HG03469 (cell line): ENCODE results near the gene PRCP.
A peak's percentile ranks its signal among the peaks of the same experiment; 100 is the strongest.
"Not testable (repeated sequence)": the region's sequence is repeated elsewhere in the genome, so short reads cannot be mapped to it uniquely, and the experiment has no call there.

Experiments
- ATAC-seq: cut with Tn5 transposase; IDR thresholded peaks from one replicate; pipeline ENCODE4 v1.9.1; 2021; ENCODE audit warnings: mild to moderate bottlenecking, moderate library complexity, moderate number of reproducible peaks; ENCODE audit not compliant: unreplicated experiment

PRCP gene

DNA sequence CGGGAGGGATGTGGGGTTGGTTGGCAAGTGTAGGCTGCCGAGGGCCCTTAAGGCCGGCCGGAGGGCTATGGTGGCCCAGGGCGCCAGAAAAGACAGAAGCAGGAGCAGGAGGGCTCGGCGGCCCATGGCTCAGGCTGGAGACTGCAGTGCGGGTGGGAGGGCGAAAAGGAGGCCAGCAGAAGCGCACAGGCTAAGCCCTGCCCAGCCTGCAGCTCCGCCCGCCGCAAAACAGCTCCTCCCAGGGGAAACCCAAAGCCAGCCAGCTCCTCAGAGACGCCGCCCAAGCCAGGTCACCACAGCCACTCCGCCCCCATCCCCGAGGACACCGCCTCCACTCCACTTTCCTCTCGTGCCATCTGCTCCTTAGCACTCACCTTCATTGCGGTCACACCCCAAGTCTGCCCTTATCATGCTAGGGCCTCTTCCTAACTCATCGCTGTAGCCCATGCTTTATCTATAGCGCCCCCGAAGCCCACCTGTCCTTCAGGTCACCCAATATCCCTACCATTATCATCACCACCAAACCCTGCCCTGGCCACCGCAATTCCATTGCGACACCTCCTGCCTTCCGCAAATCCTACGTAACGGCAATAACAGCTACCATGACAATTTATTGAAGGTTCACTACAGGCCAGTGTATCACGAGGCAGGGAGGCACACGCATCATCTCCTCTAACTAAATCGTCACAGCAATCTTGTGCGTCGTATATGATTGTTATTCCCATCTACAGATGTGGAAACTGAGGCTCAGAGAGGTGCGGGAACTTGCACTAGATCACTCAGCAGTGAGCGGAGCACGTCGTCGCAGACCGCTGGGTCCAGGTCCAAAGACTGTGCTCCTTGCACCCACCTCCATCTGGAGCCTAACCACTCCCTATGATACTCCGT lies at the start of gene PRCP:
Gene PRCP, minus strand, starts transcription at position 154 of the 888 bp plus-strand sequence. Its CDS starts 28 bp downstream, at position 126.
- peak; percentile 74 for ATAC-seq

- ATAC-seq: no peak
Observed at GRCh38 chr11:82949352-82949751, 49.1 kb upstream of the PRCP start.

- no peak for ATAC-seq
Observed at GRCh38 chr11:82945682-82946081, 45.5 kb upstream of the PRCP start.

DNA sequence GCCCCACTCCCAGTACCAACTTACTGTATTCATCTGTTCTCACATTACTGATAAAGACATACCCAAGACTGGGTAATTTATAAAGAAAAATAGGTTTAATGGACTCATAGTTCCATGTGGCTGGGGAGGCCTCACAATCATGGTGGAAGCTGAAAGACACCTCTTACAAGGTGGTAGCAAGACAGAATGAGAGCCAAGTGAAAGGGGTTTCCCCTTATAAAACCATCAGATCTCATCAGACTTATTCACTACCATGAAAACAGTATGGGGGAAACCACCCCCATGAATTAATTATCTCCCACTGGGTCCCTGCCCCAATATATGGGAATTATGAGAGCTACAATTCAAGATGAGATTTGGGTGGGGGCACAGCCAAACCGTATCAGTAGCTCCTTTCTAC lies 44.8 kb upstream of the PRCP start:
- ATAC-seq: not testable (repeated sequence)

- ATAC-seq: no peak
Observed at GRCh38 chr11:82944198-82944597, 44.0 kb upstream of the PRCP start.

DNA sequence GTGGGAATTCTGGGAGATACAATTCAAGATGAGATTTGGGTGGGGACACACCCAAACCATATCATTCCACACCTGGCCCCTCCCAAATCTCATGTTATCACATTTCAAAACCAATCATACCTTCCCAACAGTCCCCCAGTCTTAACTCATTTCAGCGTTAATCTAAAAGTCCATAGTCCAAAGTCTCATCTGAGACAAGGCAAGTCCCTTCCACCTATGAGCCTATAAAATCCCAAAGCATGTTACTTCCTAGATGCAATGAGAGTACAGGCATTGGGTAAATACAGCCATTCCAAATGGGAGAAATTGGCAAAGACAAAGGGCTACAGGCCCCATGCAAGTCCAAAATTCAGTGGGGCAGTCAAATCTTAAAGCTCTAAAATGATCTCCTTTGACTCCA lies 43.2 kb upstream of the PRCP start:
- not testable (repeated sequence) for ATAC-seq

- ATAC-seq: no peak
Observed at GRCh38 chr11:82942376-82942775, 42.1 kb upstream of the PRCP start.

DNA sequence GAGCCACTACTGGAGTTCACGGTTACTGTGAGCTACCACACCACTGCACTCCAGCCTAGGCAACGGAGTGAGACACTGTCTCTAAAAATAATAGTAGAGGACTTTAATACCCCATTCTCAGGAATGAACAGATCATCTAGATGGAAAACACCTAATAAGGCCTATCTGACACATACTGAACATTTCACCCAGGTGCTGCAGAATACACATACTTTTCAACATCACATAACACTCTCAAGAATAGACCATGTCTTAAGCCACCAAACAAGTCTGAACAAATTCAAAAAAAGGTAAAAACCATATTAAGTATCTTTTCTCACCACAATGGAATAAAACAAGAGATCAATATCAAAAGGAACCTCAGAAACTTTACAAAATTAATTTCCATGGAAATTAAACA lies 39.2 kb upstream of the PRCP start:
- ATAC-seq: no peak

GRCh38 chr11:82937554-82937953 lies 37.3 kb upstream of the PRCP start:
- ATAC-seq: no peak

- no peak for ATAC-seq
Observed at GRCh38 chr11:82936261-82936660, 36.0 kb upstream of the PRCP start.

- ATAC-seq: no peak
Observed at GRCh38 chr11:82932564-82932963, 32.3 kb upstream of the PRCP start.

GRCh38 chr11:82930734-82931133 lies 30.5 kb upstream of the PRCP start:
- no peak for ATAC-seq

DNA sequence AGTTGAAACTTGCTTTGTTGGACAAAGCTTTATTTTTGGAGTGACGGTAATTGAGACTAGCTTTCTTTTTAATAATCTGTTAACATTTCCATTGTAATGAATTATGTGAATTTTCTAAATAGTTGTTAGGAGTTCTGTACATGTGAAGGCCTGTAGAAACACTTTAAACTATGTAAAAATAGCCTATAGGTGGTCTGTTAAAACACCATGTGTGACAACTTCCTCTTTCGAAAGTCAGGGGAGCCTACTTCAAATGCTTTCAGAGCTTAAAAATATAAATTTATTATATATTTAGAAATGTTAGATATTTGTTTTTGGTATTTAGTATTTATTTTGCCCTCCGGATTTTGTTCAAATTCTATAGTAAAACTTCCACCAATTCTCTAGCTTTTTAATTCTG lies 30.0 kb upstream of the PRCP start:
- ATAC-seq: no peak

DNA sequence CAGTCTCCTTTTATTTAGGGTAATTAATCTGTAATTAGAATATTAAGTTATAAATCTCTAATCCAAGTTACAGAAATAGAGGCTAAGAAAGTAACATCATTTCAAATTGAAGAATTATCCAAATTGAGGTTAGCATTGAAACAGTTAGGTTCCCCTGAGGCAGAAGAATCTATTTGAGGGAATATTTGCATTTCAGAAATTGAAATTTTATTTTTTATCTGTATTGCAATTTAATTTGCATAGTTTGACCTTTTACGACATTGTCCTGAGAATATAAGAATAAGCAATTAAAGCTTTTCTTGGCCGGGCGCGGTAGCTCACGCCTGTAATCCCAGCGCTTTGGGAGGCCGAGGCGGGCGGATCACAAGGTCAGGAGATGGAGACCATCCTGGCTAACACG lies 28.9 kb upstream of the PRCP start:
- ATAC-seq: no peak

GRCh38 chr11:82927264-82927880 lies 27.1 kb upstream of the PRCP start:
- ATAC-seq: no peak

DNA sequence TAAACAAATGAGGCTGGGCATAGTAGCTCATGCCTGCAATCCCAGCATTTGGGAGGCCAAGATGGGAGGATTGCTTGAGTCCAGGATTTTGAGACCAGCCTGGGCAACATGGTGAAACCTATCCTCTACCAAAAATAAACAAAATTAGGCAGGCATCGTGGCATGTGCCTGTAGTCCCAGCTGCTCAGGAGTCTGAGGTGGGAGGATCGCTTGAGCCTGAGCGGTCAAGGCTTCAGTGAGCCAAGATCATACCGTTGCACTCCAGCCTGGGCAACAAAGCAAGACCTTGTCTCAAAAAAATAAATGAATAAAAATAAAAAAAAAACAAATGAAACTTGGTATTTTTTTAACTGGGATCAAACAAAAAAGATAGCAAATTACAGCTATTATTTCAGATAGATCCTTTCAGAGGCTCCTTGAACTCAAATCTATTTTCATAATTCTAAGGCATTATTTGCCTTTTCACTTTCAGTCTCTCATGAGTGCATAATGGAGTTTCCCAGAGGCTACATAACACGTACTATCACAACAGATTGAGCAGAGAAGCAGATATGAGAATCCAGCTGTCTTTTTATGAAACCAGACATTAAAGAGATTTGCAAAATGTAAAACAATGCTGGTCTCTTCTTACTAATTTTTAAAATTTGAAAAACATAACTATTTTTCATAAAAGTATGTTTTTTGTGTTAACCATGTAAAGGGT lies 24.4 kb upstream of the PRCP start:
- no peak for ATAC-seq

DNA sequence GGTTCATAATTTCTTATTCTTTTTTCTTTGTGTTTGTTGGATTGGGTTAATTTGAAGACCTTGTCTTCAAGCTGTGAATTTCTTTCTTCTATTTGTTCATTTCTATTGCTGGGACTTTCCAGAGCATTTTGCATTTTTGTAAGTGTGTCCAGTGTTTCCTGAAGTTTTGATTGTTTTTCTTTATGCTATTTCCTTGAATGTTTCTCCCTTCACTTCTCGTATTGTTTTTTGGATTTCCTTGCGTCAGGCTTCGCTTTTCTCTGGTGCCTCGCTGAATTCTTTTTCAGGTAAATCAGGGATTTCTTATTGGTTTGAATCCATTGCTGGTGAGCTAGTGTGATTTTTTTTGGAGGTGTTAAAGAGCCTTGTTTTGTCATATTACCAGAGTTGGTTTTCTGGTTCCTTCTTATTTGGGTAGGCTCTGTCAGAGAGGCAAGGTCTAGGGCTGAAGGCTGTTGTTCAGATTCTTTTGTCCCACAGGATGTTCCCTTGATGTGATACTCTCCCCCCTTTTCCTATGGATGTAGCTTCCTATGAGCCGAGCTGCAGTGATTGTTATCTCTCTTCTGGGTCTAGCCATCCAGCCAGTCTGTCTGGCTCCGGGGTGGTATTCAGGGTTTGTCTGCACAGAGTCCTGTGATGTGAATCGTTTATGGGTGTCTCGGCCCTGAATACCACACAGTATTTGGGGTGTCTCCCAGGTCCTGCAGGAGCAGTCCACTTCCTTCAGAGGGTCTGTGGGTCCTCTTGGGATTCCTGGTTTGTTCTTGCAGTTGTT lies 22.4 kb upstream of the PRCP start:
- ATAC-seq: not testable (repeated sequence)

DNA sequence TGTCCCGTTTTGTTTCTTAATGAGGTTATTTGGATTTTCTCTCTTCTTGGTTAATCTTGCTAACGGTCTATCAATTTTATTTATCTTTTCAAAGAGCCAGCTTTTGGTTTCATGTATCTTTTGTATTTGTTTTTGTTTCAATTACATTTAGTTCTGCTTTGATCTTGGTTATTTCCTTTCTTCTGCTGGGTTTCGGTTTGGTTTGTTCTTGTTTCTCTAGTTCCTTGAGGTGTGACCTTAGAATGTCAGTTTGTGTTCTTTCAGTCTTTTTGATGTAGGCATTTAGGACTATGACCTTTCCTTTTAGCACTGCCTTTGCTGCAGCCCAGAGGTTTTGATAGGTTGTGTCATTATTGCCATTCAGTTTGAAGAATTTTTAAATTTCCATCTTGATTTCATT lies 20.0 kb upstream of the PRCP start:
- ATAC-seq: not testable (repeated sequence)

GRCh38 chr11:82919786-82920185 lies 19.6 kb upstream of the PRCP start:
- ATAC-seq: not testable (repeated sequence)

DNA sequence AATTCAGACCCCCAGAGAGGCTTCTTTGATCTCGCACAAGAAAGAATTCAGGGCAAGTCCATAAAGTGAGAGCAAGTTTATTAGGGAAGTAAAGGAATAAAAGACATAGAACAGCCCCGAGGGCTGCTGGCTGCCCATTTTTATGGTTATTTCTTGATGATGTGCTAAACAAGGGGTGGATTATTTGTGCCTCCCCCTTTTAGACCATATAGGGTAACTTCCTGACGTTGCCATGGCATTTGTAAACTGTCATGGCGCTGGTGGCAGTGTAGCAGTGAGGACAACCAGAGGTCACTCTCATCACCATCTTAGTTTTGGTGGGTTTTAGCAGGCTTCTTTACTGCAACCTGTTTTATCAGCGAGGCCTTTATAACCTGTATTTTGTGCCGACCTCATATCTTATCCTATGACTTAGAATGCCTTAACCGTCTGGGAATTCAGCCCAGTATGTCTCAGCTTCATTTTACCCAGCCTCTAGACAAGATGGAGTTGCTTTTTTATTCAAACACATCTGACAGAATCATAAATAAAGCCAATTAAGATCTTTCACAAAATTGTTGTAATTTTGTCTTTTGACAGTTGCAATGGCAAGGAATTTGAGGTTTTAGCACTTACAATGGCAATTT lies 8.9 kb upstream of the PRCP start:
- no peak for ATAC-seq
